NCI-H345 (cell line): Measurements from ENCODE around the gene DPM1.

Source experiments
- DNase-seq: peaks from one replicate; lab custom pipeline; 2025; lab: John Stamatoyannopoulos, UW

DPM1 gene

GRCh38 chr20:50895111-50895830 lies 63.1 kb downstream of the DPM1 start:
- DNase-seq, result no peak

- DNase-seq, result no peak
Observed at GRCh38 chr20:50893620-50894019, 64.7 kb downstream of the DPM1 start.

GRCh38 chr20:50892394-50892793 lies 65.9 kb downstream of the DPM1 start:
- DNase-seq, result no peak

GRCh38 chr20:50891138-50891537 lies 67.2 kb downstream of the DPM1 start:
- DNase-seq, result no peak

- no peak for DNase-seq
Observed at GRCh38 chr20:50887576-50887975, 70.8 kb downstream of the DPM1 start.

- DNase-seq, result no peak
Observed at GRCh38 chr20:50886184-50886790, 72.0 kb downstream of the DPM1 start.

- no peak for DNase-seq
Observed at GRCh38 chr20:50885781-50886180, 72.6 kb downstream of the DPM1 start.

GRCh38 chr20:50885068-50885467 lies 73.3 kb downstream of the DPM1 start:
- DNase-seq, result no peak
